NCI-H446 treated with DMSO at 0.1 percent for 48 hours (cell line): ENCODE measurements around the gene ATP8A2.
"Not testable (repeated sequence)": the region's sequence is repeated elsewhere in the genome, so short reads cannot be mapped to it uniquely, and the experiment has no call there.

Source experiments
- DNase-seq: peaks from one replicate; lab custom pipeline; 2025; lab: John Stamatoyannopoulos, UW

Gene ATP8A2

DNA sequence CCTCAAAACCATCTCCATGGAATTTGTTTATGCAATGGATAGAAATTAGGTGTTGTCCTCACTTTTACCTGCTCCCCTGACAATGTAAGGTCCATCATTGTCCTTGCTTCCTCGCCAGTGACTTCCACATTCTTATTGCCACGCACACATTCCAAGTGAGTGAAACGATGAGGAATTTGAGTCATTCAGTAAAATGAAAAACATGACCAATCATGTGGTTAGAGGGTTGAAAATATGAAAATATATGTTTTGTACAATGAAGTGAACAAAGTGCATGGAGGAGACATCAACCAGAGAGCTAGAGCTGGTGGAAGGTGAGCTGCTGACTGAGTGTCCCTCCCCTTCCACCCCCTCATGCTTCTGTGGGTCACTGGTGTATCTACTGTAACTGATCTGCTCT lies 91.7 kb downstream of the ATP8A2 start:
- DNase-seq, result no peak

DNA sequence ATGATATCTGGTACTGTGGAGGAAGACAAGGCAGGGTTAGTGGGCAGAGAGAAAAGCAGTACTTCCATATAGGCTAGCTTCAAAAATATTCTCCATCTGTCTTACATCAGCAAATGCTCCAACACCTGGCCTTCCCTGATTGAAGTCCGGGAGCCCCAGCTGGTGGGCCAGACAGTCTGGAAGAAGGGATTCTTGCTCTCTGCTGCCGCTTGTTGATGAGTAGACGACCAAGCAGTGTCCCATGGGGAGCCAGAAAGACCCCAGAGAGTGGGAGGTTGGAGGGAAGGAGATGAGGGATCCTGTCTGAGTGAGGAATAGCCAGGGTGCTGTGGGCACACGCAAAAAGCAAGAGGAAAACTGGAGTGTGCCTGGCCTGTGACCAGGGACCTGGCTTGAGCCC lies 95.1 kb downstream of the ATP8A2 start:
- no peak for DNase-seq

DNA sequence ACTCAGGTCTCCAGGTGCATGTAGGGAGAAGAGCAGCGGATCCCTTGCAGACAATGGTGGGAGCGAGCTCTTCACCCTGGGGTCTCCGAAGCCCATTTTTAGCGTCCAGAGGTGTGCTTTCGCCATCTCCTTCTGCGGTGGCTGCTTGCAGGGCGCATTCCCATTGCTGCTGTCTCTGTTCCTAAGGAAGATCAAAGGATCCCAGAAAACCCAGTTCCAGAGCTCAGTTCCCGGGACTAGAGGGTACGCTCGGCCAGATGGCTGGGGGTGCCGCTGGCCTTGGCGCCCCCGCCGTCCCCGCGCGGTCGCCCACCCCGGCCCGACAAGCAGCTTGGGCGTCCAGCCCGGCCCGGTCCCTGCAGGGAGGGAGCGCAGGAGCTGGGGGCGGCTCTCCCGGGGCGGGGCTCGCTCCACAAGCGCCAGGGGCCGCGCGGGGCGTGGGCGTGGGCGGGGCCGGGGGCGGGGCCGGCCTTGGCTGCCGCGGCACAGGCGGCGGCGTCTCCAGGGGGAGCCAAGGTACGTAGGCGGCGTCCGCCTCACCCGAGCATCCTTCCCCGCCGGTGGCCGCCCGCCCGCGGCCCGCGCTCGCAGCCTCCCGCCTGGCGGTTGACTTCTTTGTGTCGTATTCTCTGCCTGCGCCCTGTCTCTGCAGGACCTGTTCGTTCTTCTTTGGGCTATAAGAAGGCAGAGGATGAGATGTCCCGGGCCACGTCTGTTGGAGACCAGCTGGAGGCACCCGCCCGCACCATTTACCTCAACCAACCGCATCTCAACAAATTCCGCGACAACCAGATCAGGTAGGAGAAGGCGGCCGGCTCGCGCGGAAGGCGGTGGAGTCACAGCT lies 96.8 kb downstream of the ATP8A2 start:
- no peak for DNase-seq

DNA sequence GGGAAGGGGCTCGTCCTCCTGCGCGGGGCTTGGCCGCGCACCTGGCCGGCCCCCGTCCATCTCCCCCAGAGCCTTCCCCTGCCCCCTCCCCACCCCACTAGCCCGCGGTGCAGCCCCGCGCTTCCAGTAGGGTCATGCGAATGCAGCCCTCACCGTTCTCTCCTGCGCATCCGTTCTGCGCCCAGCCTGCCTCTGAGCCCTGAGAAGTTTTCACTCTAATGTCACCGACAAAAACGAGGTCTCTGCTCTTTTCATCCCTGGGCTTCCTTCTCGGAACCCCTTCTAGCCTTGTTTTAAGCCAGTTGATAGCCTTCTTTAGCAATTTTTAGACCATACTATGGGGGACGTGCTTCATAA lies 97.4 kb downstream of the ATP8A2 start:
- no peak for DNase-seq

DNA sequence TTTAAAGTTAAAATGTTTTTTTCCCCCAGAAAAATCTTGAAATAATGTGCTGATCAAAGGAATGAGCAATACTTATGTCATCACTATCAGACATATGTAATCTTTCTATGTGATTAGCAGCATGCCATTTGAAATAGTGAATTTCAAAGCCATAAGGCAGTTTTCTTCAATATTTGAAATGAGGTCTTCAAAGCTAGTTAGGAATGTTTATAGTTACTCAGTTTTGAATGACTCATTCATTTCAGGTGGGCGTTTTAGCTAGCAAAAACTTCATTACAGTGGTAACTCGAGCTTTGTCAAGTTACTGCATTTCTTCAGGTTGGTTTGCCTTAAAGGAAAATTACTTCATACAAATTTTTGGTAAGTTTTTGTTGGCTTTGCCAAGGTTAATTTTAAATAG lies 102.1 kb downstream of the ATP8A2 start:
- DNase-seq, result no peak

DNA sequence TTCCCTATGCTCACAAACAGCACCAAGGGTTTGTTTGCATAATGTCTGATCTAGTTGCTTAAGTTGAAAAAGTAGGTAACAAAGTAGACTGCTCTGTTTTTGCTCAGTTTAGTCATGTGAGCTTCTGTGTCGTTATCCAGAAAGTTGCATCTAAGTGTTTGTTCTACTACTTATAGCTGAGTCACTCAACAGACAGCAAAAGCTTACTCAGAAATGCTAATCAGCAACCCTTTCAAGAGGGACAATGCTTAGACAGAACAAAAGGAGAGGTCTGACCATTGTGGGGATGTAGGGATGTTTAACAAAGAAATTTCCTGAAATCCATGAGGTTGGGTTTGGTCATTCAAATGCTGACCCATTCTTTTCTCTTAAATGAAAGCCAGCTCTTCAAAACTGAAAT lies 106.4 kb downstream of the ATP8A2 start:
- no peak for DNase-seq

DNA sequence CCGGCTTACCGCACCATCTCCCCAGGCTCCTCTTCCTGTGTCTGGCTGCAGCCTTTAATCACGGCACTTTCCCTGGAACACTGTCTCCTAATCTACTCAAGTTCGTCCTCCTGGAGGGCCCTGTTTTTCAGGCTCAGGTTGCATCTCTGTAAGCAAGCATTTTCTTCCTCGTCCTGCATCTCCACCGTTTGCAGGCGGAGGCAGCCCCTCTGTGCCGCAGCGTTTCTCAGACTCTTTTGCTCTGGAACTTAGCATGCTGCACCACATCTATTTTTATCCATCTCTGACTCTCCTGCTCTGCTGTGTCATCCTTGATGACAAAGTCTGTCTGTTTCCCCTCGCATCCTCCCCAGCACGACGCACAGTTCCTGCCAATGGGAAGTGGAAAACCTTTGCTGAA lies 117.5 kb downstream of the ATP8A2 start:
- no peak for DNase-seq

DNA sequence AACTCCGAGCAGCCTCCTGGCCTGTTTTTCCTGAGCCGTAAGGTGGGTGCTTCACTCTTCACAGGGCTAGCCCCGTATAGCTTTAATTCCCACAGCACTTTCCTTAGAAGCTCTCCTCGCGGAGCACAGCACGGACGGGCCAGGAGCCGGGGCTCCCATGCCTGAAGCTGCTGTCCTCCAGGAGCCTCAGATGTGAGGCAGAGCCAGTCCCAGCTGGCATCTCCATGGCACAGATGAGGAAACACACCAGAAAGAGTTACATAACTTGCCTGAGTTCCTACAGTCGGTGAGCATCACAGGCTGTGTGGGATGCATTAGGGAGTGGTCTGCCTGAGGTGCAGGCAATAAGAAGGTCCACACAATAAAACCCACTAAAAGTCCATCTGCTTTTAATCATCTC lies 118.5 kb downstream of the ATP8A2 start:
- DNase-seq, result no peak

DNA sequence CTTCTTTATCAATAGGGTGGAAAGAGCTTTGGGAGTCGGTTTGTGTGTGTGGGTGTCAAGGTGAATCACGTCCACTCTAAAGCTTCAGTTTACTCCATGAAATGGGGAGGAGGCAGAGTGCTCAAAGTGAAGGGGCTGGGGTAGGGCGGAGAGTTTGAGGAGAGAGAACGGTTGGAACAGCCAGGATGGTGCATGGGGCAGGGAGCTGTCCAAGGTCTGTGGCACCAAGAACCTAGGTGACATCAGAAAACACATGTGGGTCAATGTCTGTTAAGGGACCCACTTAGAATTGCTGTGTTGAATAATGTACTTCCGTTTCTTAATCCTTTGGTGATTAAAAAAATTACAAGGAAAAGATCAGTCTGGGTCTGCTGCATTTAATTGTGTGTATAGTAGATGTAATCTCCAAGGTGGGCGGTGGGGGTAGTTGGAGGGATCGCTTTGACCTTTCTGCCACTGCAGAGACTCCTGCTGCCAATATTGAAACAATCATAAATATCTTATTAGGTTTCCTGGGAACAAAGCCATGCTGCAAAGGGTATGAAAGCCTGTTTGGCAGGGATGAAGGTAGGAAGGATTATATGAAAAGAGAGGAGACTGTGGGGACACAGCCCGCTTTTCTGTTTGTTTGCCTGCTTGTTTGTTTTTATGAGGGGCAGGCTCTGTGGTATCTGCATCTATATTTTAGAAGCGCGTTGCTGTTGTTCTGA lies 122.3 kb downstream of the ATP8A2 start:
- no peak for DNase-seq

DNA sequence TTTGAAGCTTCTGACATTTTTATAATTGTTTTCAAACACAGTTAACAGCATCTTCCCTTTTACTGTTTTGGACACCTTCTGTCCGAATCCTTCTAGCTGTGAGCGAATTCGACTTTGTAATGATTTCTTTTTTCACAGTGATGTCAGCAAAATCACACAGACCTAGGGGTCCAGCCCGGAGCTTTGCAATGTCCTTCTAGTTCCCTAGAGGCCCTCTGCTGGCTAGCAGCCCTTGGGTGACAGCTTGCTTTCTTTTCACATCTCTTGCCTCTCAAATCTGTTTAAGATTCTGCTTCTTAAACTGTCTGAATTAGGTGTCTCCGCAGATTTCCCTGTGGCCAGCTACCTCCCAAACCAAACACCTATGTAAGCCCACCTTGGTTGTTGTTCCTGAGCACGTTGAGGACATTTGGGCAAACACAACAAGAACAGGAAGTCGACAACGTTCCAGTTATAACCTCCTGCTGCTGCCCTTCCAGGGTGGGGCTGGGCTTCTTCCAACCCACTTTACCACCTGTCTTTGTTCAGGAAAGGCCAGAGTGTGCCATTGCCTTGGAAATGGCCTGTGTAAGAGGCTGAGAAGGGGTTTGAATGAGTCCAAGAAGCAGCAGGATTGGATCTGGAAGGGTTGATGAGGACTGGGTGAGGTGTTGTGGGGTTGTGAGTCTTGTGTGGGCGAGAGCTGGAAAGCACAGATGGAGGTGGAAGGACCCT lies 123.1 kb downstream of the ATP8A2 start:
- no peak for DNase-seq

DNA sequence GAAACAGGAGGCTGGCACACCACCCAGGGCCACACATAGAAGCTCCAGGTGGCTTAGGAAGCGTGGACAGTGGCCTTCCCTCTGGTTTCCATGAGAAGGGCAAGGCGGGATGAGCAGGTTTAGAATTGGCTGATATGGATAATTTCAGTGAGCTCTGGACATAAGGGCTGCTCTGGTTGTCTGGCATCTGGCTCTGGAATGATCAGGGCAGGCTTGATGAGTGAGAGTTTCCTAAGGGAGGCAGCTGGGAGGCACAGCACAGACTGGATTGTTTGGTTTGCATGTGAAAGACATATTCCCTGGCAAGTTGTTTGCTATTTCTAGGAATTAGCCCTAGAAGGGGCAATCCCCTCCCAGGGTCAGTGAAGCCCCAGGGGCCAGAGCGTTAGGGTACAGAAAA lies 129.5 kb downstream of the ATP8A2 start:
- DNase-seq, result no peak

DNA sequence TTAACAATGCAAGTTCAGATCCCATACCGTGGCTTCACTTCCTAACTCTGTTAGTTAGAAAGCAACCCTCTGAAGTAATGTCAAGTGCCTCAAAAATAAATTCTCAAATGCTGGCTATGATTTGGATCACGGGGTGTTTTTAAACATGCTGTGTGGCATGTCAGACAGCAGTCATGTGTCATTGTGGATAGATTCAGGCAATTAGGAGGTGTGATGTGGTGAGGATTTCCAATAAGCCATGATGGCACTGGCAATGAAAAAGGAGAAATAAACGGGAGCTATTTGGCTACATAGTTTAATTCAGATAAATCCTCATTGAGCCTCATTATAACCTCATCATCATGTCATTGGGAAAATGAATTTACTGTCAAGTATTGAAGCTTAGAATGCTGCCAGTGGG lies 130.3 kb downstream of the ATP8A2 start:
- DNase-seq, result no peak

DNA sequence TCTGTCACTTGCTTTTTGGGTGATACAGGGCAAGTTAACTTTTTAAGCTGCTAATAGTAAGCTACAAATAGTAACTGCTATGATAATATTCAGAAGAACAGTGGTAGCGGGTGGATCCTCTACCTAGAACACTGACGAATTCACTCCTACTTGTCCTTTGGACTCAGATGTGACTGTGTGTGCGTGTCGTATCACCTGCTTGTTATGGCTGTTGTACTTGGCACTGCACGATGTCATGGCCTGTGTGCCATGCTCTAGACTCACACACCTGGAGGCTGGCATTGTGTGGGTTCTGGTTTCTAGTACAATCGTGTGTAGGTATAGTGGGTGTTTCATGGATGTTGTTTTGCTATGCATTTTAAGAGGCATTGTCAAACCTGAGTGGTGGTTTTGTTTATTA lies 130.8 kb downstream of the ATP8A2 start:
- no peak for DNase-seq

DNA sequence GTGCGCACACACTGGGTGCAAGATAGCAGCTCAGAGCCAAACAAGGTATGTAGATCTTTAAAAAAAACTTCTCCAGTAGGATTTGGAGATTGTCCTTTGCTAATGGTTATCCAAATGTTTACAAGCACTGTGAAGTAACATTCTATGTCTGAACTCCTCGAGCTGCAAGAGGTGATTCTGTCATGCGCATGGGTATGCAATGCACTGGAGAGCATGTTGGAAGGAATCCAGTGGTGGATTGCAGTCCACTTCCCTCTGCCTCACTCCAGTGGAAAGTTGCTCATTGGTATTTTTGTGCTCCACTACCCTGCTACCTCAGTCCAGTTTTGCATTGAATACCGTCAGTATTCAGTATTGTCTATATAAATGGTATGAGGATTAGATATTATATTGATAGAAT lies 132.1 kb downstream of the ATP8A2 start:
- no peak for DNase-seq

DNA sequence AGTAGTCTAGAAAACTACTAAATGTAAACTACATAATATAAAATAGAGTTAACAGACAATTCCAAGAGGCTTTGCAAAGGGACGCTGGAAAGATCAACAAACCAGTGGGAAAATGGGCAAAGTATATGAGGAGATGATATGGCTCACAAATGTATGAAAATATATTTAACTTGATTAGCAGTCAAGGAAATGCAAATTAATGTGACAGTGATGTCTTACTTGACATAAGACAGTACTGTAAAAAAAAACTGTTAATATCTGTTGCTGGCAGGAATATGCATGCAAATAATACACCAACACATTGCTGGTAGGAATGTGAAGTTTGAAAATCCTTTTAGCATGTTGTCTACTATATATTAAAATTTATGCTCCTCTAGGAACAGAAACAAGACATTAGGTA lies 136.1 kb downstream of the ATP8A2 start:
- no peak for DNase-seq

DNA sequence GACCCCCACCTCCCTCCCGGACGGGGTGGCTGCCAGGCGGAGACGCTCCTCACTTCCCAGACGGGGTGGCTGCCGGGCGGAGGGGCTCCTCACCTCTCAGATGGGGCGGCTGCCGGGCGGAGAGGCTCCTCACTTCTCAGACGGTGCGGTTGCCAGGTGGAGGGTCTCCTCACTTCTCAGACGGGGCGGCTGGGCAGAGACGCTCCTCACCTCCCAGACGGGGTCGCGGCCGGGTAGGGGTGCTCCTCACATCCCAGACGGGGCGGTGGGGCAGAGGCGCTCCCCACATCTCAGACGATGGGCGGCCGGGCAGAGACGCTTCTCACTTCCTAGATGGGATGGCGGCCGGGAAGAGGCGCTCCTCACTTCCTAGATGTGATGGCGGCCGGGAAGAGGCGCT lies 141.3 kb downstream of the ATP8A2 start:
- not testable (repeated sequence) for DNase-seq

DNA sequence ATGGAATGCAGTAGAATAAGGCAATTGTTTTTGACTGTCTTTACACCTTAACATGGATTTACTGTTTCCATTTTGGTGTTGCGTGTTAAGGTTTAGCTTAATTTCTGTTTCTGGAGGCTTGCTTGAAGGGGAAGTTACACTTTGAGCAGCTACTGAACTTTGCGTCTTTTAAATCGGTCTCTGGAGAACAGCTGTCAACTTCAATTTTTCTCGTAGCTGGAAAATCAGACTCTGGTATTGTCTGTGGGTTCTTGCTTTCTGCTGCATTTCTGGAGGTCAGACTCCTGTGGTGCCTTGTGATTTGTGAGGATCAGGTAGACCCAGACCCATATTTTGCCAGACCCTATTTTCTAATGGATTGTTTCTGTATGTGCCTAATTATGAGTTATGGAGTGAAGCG lies 146.7 kb downstream of the ATP8A2 start:
- DNase-seq, result no peak

DNA sequence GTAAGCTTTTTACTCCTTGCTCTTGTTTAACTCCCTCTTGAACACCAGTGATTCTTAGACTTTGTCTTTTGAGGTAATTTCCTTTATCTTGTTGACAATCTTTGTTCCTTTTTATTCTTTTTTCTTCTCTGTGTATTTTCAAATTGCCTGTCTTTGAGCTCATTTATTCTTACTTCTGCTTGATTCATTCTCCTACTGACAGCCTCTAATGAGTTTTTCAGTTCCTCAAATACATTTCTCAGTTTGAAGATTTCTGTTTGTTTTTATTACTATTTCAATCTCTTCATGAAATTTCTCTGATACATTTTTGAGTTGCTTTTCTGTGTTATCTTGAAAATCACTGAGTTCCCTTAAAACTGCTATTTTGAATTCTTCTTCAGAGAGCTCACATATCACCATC lies 154.1 kb downstream of the ATP8A2 start:
- DNase-seq, result no peak

DNA sequence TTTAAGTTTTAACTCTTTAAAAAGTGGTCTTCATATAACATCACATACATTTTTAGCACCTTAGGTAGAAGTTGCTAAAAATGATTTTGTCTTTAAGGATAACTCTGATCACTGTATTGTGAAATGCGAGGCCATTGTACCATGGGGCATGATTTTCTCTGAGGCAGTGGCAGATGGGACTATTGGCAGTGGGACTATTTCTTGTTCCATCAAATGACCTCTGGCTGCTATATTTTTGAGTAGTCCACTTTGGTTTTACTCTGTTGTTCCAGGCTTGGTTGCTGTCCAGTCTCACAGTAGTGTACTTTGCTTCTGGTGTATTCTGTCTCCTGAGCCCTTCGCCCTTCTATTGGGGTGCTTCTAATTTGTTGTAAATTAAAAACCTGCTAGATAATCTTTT lies 156.5 kb downstream of the ATP8A2 start:
- no peak for DNase-seq

DNA sequence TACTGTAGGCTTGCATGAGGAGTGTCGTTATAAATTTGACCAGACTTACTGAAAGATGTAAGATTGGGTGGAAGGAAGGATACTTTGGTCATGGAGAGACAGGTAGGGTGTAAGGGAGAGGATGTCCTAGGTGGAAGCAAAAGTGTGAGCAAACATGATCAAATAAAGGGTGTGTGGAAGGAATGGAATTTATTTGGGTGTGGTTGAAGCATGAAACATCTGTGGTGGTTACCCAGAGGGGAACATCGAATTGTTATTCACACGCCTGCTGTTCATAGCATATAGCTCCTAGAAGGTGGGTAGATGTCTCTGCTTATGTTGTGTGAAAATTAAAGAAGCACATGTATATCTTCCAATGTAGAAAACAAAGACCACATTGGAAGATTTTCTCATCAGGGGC lies 157.7 kb downstream of the ATP8A2 start:
- DNase-seq, result no peak

DNA sequence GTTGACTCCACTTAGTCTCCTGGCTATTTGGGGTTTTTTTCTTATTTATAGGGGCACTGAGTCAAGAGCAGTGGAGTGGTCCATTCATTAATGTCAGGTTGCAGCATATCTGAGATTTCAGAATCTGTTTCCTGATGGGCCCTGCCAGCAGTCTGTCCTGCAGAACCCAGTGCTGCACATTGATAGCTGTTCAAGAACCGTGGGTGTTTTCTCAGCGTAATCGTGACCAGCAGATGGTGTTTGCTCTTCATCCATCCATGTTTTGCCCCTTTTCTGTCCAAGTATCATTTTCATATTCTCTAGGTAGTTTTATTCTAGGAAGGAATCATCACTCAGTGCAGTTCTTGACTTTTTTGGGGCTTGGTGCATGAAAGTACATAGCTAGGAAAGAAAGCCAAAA lies 166.5 kb downstream of the ATP8A2 start:
- DNase-seq, result no peak

DNA sequence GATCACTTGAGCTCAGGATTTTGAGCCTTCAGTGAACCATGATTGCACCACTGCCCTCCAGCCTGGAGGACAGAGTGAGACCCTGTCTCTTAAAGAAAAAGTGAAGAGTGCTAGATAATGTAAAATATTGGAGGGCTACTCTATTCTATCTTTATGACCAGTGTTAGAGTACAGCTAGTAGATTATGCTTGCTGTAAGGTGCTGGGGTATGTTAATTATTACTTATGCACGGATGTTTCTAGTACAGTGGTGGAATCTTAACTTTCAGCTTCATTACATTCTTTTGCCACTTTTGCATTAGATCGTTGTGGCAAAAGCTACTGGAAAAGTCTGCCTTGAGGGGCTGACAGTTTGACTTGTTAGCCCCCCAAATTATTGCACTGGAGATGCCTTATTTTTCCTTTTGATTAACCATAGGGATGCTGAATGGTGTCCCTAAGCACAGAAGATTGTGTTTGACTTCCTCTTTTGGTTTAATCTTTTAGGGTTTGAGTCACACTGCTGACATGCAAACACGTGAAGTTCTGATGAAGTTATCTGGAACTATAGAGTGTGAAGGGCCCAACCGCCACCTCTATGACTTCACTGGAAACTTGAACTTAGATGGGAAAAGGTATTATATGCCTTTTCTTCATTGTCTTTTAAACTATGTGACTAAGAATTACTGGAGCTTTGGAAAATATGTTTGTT lies 169.8 kb downstream of the ATP8A2 start:
- no peak for DNase-seq

DNA sequence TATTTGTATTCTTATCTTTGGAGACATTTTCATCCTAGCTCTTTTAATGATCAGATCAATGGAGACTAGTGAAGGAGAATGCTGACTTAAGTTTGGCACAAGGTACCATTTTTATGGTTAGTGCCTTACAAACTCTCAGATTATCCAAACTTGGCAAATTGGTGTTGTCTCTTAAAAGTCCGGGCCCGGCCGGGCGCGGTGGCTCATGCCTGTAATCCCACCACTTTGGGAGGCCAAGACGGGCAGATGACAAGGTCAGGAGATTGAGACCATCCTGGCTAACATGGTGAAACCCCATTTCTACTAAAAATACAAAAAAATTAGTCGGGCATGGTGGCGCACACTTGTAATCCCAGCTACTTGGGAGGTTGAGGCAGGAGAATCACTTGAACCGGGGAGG lies 177.2 kb downstream of the ATP8A2 start:
- DNase-seq, result not testable (repeated sequence)
